AG09319 (cell line): ENCODE results near the gene AKNA.

Source experiments
- DNase-seq: peaks from one replicate; pipeline ENCODE4 v3.0.0-alpha.2; 2010; ENCODE audit warnings: low read depth; ENCODE audit errors: extremely low read depth
- CTCF ChIP-seq: IDR thresholded peaks from 2 replicates; pipeline ENCODE4 v1.5.1; 2011; ENCODE audit warnings: low read depth, mild to moderate bottlenecking, inconsistent platforms, low read length, moderate library complexity

The AKNA gene

GRCh38 chr9:114395768-114396167 is 8.0 kb upstream of the AKNA start:
- TF ChIP-seq CTCF, result no peak

GRCh38 chr9:114395334-114395617 is 7.5 kb upstream of the AKNA start:
- TF ChIP-seq CTCF, result no peak
- DNase-seq, result no peak

More at GRCh38 chr9:114395768-114396167, 8.0 kb upstream of the AKNA start:
- no peak for DNase-seq

GRCh38 chr9:114394523-114395333 is 6.9 kb upstream of the AKNA start:
- DNase-seq, result no peak
- no peak for TF ChIP-seq CTCF

- no peak for TF ChIP-seq CTCF
- DNase-seq, result no peak
These were observed 4.9 kb upstream of the AKNA start for GRCh38 chr9:114392749-114393112.

- DNase-seq, result no peak
- no peak for TF ChIP-seq CTCF
These were observed 3.2 kb upstream of the AKNA start for GRCh38 chr9:114390952-114391351.

GRCh38 chr9:114389612-114390368 is 2.0 kb upstream of the AKNA start:
- TF ChIP-seq CTCF, result no peak; the same call in 1 of the 2 replicates
- DNase-seq, result no peak

- no peak for DNase-seq
- no peak for TF ChIP-seq CTCF
These were observed 1.1 kb upstream of the AKNA start for GRCh38 chr9:114388764-114389375.
